ENCODE data around the gene SERPINA4. TPM values are rescaled to one million over a fixed set of nuclear protein-coding genes. Genes with fewer than 3 reads are reported as not detected.

The SERPINA4 gene
- total RNA-seq, 6 experiments from 2014 or later: not detected

DNA sequence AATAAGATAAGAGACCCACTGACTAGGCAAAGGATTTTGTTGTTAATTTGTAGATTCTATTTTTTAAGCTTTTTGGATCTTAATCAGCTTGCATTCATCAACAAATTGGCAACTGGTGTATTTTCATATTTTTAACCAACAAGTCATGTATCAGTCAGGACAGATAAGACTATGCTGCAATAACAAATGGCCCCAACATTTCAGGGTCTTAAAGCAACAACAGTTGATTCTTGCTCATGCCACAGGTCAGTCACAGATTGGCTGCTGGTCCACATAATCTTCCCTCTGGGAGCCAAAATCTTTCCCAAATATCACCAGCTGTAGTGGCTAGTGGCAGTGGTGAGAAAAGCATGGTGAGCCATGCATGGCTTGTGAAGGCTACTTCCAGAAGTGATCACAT is 30.1 kb upstream of the SERPINA4 start:
- DNase-seq: no peak
- Mint-ChIP-seq H3K36me3 (ENCODE audit: low read depth) (no peaks in the 10 kb centered on the region), H3K4me3 (no peak overlapping the region), H3K27ac (no peak overlapping the region), H3K4me1 (ENCODE audit: low read depth) (no peaks in the 10 kb centered on the region), H3K27me3 (ENCODE audit: insufficient read depth) (no peaks in the 10 kb centered on the region; the same call in 1 of the 2 replicates), H3K9me3 (peaks cover 37% of the 10 kb centered on the region)
- TF ChIP-seq, protein P1, sequence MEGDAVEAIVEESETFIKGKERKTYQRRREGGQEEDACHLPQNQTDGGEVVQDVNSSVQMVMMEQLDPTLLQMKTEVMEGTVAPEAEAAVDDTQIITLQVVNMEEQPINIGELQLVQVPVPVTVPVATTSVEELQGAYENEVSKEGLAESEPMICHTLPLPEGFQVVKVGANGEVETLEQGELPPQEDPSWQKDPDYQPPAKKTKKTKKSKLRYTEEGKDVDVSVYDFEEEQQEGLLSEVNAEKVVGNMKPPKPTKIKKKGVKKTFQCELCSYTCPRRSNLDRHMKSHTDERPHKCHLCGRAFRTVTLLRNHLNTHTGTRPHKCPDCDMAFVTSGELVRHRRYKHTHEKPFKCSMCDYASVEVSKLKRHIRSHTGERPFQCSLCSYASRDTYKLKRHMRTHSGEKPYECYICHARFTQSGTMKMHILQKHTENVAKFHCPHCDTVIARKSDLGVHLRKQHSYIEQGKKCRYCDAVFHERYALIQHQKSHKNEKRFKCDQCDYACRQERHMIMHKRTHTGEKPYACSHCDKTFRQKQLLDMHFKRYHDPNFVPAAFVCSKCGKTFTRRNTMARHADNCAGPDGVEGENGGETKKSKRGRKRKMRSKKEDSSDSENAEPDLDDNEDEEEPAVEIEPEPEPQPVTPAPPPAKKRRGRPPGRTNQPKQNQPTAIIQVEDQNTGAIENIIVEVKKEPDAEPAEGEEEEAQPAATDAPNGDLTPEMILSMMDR (IDR thresholded peaks at IDR 0.05): no peak

DNA sequence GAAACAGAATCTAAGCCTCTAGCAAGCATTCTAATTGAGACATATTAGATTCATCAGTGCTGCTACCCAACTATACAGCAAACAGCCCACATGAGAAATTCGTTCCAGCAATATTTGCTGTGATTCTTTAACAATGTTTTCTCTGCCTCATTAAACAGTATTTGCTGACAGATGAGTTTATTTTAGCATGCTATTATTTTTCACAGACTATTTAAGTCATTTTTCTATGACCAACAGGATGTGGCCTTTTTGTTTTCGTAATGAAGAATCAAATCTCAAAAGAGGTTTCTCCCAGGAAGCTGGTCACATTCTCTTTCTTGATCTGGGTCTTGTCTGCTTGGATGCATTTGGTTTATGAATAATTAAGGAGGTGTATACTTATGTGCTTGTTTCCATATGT is 28.8 kb upstream of the SERPINA4 start:
- no peak overlapping the region for H3K4me3 Mint-ChIP-seq
- peaks cover 28% of the 10 kb centered on the region for H3K9me3 Mint-ChIP-seq
- H3K36me3 Mint-ChIP-seq (ENCODE audit: low read depth): no peaks in the 10 kb centered on the region
- TF ChIP-seq, protein P1 (IDR thresholded peaks at IDR 0.05): no peak
- no peaks in the 10 kb centered on the region for H3K4me1 Mint-ChIP-seq (ENCODE audit: low read depth)
- H3K27me3 Mint-ChIP-seq (ENCODE audit: insufficient read depth): no peaks in the 10 kb centered on the region; the same call in 1 of the 2 replicates
- DNase-seq: no peak
- H3K27ac Mint-ChIP-seq: no peak overlapping the region

DNA sequence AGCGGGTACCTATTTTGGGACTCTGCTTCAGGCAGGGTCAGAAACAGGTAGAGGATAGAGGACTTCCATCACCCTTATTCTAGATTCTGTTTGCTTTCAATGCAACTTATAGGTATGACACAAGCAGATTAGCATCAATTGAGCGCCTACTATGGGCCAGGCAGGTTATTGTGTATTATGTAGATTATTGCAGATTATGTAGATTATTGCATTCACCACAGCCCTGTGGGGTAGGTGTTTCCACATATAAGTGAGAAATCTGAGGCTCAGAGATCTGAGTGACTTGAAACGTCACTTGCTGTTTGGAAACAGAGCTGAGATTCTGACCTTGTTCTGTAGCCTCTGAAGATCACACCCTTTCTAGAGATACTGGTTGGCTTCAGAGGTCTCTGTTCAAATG is 25.7 kb upstream of the SERPINA4 start:
- TF ChIP-seq, protein P1 (IDR thresholded peaks at IDR 0.05): no peak
- H3K4me1 Mint-ChIP-seq (ENCODE audit: low read depth): no peaks in the 10 kb centered on the region
- H3K36me3 Mint-ChIP-seq (ENCODE audit: low read depth): no peaks in the 10 kb centered on the region
- H3K27ac Mint-ChIP-seq: no peak overlapping the region
- H3K27me3 Mint-ChIP-seq (ENCODE audit: insufficient read depth): no peaks in the 10 kb centered on the region; the same call in 1 of the 2 replicates
- DNase-seq: no peak
- no peak overlapping the region for H3K4me3 Mint-ChIP-seq
- peaks cover 43% of the 10 kb centered on the region for H3K9me3 Mint-ChIP-seq

DNA sequence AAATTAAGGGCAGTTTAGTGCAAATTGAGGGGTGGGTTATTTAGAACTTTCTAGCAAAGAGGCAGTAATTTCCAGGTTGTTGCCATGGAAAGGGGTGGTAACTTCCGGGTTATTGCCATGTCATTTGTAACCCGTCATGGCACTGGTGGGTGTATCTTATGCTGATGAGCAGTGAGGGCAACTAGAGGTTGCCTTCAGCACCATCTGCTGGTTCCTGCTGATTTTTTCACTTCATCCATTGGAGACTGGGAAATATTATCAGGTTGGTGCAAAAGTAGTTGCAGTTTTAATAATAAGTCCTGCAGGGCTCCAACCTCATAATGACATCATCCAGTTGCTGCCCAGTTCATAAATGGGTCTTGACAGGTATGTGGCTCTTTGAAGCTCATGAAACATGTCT is 24.4 kb upstream of the SERPINA4 start:
- no peak overlapping the region for H3K27ac Mint-ChIP-seq
- H3K4me1 Mint-ChIP-seq (ENCODE audit: low read depth): no peaks in the 10 kb centered on the region
- no peaks in the 10 kb centered on the region; the same call in 1 of the 2 replicates for H3K27me3 Mint-ChIP-seq (ENCODE audit: insufficient read depth)
- peaks cover 4% of the 10 kb centered on the region; the same call in 1 of the 2 replicates for H3K36me3 Mint-ChIP-seq (ENCODE audit: low read depth)
- DNase-seq: no peak
- TF ChIP-seq, protein P1 (IDR thresholded peaks at IDR 0.05): no peak
- H3K4me3 Mint-ChIP-seq: no peak overlapping the region
- peaks cover 44% of the 10 kb centered on the region for H3K9me3 Mint-ChIP-seq

DNA sequence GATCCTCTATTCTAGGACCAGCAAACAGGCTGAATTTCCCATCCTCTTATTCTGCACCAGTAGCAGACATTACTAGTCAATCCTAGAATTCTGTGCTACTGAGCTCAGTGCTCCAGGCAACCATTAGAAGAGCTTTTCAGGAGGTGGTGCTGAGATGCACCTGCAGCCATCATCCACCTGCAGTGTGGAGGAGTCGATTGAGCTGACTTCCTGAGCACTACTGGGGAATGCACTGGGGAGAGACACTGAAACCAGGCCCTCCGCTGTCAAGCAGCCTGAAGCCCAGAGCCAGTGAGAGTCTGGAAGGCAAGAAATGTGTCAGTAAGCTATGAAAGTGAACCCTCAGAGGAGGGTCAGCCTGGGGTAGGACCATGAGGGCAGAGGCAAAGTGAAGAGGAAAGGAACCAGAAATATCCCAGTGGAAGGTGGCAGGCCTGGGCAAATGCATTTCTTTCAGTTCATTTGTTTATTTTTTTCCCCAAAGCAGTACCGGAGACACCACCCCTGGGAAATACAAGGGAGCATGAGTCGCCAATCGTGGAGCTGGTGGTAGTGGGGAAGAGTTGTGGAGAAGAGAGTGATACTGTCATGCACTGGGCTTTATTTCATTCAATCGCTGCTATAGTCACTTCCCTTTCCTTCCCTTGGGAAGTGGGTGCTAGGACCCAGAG is 23.0 kb upstream of the SERPINA4 start:
- Mint-ChIP-seq H3K4me1 (ENCODE audit: low read depth) (no peaks in the 10 kb centered on the region), H3K27ac (no peak overlapping the region), H3K27me3 (ENCODE audit: insufficient read depth) (no peaks in the 10 kb centered on the region; the same call in 1 of the 2 replicates), H3K4me3 (no peak overlapping the region), H3K9me3 (peaks cover 42% of the 10 kb centered on the region), H3K36me3 (ENCODE audit: low read depth) (peaks cover 4% of the 10 kb centered on the region; the same call in 1 of the 2 replicates)
- TF ChIP-seq, protein P1 (IDR thresholded peaks at IDR 0.05): no peak
- no peak for DNase-seq

All from HFFc6 (cell line).